GM18502 (cell line): ENCODE results near the gene C19orf44.
"Not testable (repeated sequence)": the region's sequence is repeated elsewhere in the genome, so short reads cannot be mapped to it uniquely, and the experiment has no call there.

ENCODE experiments used
- ATAC-seq: cut with Tn5 transposase; IDR thresholded peaks from one replicate; pipeline ENCODE4 v1.9.1; 2021; ENCODE audit warnings: mild to moderate bottlenecking; ENCODE audit not compliant: unreplicated experiment, poor library complexity

Gene C19orf44

DNA sequence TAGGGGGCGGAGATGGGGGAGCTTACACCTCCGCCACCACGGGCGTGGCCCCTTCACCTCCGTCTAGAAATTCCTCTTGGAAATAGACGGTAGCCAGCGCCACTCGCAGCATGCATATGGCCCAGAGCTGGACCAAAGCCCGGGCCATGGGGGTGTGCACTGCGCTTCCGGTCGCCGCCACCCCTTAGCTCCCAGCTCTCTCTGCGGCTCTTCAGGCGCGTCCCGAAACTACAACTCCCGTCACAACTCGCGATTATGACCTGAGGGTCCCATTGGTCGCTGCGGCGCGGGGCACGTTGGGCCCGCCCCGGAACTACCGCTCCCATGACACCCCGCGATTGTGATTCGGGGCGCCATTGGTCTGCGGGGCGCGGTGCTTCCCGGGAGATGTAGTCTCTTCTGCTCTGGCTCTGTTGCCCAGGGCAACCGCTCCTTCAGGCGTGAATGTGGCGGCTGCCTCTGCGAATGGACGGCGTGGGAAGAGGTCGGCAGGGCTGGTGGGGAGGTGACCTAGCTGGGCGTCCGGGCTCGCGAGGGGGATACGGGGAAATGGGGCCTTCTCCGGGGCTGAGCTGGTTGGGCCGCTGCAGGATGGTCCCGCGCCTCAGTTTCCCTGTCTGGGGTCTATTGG is at the start of gene C19orf44, which contains the start of gene CALR3:
Gene C19orf44, plus strand, starts transcription at position 413 of the 631 bp plus-strand sequence. CDS start 4,399 bp downstream, outside the sequence.
Gene CALR3, minus strand, starts transcription at position 186 of the 631 bp plus-strand sequence. Its CDS starts 38 bp downstream, at position 148.
- peak; percentile 96 for ATAC-seq

DNA sequence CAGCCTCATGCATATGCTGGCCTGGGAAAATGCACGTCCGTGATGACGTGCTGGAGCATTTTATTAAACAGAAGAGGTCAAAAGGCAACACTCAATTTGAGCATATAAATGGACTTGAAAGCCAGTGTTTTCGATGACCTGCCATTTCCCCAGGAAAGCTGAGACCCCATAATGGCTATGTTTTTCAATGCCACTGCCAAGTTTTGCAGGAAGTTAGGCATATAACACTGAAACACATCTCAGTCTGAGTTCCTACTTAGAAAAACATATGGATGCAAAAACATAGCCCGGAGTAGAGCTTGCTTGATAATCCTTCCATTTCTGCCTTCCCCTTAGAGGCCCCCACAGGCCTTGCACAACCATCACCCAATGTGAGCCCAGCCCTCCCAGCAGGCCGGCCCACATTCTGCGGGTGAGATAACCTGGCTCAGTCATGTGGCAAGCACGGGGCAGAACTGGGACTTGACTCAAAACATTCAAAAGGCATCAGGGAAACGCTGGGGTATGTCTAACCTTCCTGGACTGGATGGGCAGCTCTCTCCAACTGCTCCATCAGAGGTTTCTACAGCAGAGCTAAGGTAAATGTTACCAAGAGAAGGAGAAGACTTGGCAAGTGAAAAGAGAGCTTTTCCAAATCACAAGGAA is 49.3 kb upstream of the C19orf44 start:
- peak; percentile 30 for ATAC-seq

DNA sequence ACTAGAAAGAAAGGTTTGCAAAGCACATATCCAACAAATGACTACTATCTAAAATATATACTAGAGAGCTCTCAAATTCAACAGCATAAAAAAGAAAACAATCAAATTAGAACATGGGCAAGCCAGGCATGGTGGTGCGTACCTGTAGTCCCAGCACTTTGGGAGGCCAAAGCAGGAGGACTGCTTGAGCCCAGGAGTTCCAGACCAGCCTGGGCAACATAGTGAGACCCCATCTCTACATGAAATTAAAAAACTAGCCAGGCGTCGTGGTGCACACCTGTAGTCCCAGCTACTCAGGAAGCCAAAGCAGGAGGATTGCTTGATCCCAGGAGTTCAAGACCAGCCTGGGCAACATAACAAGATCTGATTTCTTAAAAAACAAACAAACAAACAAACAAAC is 47.3 kb upstream of the C19orf44 start:
- ATAC-seq = not testable (repeated sequence)

DNA sequence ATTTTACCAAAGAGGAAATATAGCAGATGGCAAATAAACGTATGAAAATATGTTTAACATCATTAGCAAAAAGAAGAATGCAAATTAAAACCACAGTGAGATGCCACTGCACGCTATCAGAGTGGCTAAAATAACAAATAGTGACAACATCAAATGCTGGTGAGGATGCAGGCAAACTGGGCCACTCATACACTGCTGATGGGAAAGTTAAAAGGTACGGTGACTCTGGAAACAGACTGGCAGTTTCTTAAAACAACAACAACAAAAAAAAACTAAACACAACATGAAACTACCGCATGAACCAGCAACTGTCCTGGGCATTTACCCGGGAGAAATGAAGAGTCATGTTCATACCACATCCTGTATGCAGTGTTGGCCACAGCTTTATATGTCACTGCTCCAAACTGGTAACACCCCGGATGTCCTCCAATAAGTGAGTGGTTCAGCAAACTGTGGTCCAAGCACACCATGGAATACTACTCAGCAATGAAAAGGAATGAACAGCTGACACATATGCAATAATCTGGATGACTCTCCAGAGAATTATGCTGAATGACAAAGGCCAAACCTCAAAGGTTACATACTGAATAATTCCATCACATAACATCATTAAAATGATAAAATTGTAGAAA is 46.7 kb upstream of the C19orf44 start:
- ATAC-seq = peak; percentile 43

DNA sequence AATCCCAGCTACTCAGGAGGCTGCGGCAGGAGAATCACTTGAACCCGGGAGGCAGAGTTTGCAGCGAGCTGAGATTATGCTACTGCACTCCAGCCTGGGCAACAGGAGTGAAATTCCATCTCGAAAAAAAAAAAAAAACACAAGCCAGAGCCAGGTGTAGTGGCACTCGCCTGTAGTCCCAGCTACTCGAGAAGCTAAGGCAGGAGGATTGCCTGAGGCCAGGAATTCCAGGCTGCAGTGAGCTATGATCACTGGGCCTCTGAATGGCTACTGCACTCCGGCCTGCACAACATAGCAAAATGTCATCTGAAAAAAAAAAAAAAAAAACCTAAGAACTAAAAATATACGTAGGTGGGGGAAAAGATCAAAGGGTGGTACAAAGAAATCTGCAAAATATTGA is 43.9 kb upstream of the C19orf44 start:
- ATAC-seq = no peak

DNA sequence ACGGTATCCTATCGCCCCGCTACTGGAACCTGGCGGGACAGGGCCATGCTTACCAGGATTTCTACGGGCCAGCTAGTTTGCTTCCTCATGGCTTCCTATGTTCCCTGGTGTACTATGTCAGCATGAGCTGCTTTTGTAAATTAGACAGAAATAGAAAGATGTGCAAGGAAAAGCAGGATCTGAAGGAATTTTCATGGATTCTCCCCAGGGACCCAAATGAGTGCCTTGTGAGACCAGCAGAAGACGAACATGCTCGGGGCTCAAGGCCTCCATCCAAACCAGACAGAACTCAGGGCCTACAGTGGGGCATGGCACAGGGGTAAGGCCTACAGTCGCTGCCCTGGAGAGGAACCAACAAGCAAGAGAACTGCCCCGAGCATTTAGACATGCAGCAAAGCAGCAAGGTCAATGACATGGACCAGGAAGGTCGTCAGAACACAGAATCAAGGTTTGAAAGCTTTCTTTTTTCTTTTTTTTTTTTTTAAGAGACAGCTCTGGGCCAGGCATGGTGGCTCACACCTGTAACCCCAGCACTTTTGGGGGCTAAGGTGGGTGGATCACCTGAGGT is 41.8 kb upstream of the C19orf44 start:
- no peak for ATAC-seq

DNA sequence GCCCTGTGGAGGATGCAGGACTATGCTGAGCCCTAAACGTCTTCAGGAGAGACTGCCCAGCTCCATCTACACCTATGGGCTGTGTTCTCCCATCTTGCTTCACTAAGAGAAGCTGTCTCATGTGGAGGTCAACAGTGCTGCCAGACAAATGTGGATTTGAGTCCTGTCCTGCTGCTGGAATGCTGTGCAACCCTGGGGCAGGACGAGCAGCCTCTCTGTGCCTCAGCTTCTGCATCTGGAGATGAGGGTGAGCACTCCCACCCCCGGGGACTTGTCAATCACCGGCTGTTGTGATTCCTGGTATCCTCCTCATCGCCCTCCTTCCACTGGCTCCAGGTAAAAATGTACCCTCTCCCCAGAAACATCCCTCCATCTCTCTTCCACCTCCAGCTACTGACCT is 40.7 kb upstream of the C19orf44 start:
- ATAC-seq = no peak

DNA sequence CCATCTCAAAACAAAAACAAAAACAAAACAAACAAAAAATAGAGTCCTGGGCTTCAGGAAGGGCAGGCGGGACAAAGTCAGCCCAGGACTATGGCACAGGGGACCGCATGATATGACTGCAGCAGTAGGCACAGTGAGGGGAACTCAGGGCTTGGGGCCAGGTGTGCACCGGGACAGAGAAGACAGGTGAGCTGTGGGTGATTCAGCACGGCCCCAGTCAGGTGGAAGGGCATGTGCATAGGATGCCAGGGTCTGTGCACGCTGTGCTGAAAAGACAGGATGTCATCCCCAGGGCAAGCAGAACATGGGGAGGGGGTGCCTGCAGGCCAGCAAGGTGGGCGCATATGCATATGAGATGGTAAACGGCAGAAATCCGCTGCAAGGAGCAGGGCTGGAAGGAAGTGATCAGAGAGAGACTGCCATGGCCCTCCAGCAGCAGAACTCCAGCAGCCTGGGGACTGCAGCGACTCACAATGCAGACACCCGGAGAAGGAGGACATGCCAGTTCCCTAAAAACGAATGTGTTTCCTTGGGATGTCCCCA is 39.5 kb upstream of the C19orf44 start:
- ATAC-seq = no peak

DNA sequence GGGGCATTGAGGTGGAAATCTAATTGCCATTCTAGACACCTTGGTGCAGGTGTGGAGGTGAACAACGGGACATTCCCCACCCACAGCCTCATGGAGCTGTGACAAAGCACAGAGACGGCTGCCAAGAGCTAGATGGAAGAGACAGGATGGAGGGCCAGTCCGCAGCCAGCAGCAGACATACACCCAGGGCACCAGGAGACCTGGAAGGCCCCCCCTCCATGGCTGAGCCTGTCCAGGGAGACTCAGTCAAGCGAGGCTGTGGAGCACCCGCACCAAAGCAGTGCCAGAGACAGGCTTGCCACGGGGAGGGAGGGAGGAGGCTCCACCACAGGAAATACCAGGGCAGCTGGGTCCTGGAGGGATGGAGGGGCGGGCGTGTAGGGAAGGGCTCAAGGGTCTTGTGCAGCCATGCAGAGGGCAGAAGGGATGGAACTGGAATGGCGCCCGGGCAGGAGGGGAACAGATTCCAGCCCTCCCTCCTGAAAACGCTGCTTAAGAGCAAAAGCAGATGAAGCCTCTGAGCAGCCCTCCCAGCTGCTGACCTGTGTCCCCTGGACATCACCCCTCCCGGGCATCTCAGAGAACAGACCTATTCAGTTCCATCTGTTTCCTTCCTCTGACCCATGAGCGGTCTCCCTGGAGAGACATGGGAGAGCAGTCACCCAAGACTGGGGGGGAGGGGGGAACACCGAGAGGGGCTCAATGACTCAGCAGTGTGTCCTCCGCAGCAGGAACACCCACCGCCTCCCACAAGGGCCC is 38.8 kb upstream of the C19orf44 start:
- no peak for ATAC-seq

DNA sequence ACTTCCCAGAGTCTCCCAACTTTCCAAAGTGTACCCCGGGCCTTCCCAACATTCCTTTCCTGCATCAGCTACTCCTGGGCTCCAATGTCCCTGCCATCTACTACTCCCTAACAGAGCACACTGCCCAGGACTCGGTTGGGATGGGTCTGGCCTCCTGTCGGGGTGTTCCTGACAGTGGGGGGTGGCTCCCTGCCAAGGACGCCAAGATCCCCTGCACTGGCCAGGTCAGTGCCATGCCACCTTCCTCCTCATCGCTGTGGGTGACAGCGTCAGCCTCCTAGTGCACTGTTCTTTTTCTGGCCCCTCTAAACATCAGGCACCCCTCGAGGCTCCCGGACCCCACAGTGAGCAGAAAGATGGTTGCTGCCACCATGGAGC is 38.3 kb upstream of the C19orf44 start:
- ATAC-seq = no peak

DNA sequence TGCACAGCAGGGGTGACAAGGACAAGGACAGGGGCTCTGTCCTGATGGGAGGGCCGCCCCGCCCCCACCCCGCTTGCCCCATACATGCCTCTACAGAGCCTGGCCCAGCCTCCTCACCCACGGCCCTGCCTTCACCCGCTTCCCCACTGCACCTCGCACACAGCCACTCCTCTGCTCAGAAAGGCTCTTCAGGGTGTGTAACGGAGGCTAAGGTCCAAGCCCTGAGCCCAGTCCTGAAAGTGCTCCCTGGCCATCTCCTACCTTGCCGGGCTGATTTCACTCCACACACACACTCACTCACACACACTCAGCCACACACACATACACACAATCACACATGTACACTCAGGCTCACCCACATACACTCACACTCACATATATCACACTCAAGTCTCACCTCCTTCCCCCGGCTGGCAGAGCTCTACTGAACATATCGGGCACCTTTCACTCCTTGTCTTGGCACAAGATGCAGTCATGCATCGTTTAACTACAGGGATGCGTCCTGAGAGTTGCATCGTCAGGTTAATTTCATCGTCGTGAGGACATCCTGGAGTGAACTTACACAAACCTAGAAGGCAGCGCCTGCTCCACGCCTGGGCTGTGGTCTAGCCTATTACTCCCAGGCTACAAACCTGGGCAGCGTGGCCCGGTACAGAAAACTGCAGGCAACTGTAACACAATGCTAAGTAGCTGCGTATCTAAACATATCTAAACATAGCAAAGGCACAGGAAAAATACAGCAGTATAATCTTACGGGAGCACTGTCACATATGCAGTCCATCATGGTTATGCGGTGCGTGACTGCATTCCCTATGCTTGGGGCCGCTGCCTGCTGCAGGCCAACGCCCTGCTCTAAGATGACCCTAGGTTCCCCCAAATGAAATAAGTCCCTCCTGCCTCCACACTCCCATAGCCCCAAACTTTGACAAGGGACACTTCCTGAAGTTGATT is 37.5 kb upstream of the C19orf44 start:
- no peak for ATAC-seq

DNA sequence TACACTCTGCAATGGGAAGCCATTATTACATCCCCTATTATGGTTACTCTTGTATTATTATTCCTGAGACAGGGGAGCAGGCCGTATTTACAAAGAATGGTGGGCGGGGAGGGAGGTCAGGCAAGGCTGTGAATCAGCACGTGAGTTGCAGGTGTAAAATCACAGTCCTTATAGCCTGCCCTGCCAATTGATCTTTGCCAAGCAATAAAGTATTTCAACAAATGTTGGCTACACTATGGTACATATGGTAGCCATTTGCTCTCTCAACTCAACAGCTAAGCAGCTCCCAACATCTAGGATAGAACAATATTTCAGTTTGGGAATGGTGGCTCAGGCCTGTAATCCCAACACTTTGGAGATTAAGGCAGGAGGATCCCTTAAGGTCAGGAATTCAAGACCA is 36.5 kb upstream of the C19orf44 start:
- ATAC-seq = no peak

DNA sequence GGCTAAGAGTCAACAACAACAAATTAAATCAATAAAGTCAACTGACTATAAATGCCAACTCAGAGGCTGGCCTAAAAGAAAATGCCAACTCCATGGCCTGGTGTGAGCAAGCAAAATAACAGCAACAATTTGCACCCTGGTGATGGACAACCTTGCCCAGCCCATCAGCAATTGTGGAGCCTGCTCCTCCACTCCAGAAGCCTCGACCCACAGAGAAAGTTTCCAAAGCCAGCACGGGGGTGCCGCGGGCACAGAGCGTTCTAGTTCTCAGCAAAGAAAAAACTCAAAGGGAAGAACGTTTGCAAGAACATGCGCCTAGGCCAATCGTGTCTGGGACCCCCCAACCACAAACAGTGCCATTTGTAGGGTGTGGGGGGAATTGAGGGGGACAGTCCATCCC is 35.7 kb upstream of the C19orf44 start:
- ATAC-seq = no peak

DNA sequence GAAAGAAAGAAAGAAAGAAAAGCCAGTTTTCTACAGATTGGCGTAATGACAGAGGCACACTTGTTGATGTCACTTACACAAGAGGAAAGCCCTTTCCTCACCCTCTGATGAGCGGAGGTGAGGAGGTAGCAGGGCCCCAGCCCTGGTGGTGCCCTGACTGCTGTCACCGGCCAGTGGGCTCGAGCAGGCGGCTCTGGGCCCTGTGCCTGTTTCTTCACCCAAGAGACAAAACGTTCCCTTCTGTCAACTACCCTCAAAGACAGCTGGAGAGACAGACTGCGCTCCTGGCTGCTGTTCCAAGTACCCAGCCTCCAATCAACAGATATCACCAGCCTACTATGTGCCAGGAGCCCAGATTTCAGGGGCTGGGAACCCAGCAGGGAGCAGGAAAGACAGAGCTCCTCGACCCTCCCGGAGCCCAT is 34.6 kb upstream of the C19orf44 start:
- ATAC-seq = no peak

DNA sequence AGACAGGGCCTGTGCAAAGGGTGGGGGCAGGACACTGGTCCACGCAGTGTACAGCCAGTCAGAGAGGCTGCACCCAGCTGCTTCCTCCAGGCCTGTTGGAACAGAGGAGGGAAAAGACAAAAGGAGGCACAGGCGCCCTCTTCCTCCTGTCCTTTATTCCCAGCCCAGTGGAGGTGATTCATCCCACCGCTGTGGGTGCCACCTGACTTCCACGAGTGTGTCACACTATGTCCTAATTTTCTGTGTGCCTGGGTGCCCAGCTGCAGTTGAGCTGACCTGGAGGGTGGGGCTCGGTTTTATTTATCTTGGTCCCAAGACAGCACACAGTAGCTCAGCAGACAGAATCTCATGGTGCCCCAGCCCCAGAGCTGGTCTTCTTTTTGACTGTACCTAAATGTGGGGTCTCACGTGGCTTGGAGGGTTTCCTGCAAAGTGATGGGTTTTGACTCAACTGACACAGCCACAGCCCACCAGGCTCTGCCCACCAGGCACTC is 33.4 kb upstream of the C19orf44 start:
- ATAC-seq = no peak

DNA sequence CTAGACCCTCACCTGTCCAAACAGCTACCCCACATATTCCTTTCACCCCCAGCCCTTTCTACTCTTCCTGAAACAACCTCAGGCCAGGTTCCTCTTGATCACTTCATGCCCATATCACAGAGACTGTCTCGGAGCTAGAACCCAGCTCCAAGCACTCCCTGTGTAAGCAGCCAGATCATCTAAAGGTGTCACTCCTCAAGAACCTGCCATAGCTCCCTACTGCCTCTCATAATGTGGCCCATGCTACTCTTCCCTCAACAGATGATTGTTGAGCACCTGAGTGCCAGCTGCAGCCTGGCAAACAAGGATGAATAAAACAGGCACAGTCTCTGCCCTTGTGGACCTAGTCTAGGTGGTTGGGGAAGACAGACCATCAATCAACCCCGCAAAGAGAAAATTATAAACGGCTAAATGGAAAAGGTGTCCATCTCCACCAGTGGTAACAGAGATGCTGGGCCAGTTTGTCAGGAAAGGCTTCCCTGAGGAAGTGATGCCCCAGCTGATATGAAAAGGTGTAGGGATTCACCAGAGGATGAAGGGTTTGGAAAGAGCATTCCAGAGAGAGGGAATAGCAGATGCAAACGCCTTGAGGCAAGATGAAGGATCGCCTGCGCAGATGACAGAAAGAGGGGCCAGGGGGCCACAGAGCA is 32.7 kb upstream of the C19orf44 start:
- ATAC-seq = no peak

DNA sequence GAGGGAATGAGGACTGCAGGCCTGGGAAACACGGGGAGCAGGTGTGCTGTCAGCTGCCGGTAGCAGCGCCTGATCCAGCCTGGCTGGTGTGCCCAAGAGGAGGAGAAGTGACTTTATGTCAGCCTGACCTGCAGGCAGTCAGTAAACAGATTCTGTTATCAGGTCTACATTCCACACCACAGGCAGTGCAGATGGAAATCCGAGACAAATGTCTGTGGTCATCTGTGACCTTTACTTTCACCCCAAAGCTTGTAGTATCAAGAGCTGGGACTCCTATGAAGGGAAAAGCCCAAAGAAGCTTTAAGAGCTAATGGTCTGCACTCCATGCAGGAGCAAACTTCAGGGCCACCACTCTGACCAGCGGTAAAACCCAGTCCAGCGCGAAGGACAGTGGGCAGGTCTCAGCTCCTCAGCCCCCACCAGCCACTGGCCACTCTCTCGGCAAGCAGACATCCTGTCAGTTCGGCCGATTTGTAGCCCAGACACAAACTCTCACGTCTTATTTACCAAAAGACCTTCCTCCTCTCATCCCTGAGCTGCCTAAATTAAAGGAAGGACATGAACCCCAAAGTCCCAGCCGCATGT is 32.1 kb upstream of the C19orf44 start:
- ATAC-seq = no peak

DNA sequence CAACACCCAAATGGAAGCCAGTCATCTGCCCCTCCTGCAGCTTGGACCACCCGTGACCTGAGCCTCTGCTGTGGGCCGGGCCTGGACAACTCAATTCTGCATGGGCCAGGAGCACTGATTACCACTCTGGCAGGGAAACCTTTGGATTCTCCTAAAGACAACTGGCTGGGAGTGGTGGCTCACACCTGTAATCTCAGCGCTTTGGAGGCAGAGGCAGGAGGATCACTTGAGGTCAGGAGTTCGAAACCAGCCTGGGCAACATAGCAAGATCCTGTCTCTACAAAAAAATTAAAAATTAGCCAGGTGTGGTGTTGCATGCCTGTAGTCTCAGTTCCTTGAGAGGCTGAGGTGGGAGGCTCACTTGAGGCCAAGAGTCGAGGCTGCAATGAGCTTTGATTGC is 31.0 kb upstream of the C19orf44 start:
- ATAC-seq = no peak
